Iris pigment epithelial cell (primary cell): ENCODE measurements around the gene NUDT4.
A peak's percentile ranks its signal among the peaks of the same experiment; 100 is the strongest.
"Not testable (repeated sequence)": the region's sequence is repeated elsewhere in the genome, so short reads cannot be mapped to it uniquely, and the experiment has no call there.

Experiments
- DNase-seq: peaks from one replicate; pipeline ENCODE4 v3.0.0-alpha.2; 2011; ENCODE audit warnings: low read depth

NUDT4 gene

DNA sequence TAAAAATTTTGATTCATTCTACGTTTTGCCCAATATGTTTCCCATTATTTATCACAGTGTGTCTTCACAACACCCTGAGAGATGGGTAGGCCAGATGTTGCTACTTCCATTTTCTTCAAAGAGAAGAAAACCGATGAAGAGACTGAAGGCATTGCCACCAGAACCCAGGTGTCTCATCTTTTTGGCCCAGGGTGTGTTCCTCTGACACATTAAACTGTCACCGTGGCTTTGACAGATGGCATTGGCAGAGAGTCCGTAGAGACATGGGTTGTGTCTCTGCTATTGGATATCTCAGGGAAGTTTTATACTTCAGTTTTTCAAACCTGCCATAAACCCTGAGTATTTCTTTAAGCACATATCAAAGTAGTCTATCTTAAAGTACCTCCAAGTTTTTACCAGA is 11.3 kb upstream of the NUDT4 start:
- DNase-seq: no peak

DNA sequence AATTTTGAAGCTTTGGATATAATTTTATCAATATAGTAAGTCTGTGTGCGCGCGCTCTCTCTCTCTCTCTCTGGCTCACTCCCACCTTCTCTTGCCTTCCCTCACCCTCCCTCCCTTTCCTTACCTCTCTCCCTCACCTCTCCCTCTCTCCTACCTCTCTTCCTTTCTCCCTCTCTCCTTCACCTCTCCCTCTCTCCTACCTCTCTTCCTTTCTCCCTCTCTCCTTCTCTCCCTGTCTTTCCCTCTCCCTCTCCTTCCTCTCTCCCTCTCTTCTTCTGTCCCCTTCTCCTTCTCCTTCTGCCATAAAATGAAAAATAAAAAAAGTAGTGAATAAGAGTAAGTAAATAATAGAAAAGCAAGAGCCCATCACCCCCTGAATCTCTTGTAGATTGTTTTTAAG is 9.0 kb upstream of the NUDT4 start:
- no peak for DNase-seq

DNA sequence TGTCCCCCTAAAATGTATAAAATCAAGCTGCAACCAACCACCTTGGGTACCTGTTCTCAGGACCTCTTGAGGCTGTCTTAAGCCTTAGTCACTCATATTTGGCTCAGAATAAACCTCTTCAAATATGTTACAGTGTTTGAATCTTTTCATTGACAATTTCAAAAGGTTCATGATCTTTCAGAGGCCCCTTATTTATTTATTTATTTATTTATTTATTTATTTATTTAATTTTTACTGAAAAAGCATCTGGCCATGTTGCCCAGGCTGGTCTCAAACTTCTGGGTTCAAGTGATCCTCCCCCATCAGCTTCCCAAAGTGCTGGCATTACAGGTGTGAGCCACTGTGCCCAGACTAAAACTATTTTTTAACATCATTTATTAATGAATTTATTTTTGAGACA is 8.2 kb upstream of the NUDT4 start:
- DNase-seq: no peak

DNA sequence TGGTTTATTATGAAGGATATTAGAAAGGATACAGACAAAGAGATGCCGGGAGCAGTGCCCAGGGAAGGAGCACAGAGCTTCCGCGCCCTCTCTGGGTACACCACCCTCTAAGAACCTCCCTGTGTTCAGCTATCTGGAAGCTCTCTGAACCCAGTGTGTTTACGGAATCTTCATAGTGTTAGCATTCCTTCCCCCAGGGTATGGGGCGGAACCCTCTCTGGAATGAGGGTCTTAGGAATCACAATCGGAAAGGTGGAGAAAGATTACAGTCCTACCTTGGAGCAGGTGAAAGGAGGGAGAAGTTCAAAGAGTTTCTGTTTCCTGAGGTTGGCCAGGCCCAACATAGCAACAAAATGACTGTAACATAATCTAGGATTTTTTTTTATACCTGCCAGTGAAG is 6.8 kb upstream of the NUDT4 start:
- DNase-seq: no peak

DNA sequence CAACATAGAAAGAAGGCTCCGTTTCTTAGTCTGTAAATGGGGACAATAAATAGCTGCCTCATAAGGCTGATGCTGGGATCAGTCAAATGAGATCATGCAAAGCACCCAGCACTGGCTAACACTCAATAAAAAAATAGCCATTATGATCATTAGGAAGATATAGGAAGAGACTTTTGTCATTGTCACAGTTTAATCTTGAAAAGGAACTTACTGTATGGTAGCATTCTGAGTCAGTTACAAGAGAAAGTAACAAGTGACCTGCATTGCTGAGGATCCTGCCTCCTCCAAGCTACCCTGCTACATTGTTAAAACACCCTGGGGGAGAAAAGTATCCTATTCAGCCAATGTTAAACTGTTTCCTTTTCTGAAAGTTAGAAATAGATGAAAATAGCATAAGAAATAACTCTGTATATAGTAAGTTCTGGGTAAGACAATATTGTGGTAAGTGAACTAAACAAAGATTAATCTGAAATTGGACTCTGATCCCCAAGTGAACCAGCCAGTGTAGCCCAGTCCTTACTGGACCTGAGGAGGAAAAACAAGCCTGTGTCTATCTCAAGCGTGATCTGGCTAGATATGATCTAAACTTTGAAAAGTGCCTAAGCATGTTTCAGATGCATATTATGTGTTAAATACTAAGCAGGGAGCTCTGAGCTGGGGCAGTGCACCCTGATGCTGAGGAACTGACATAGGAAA is 3.6 kb upstream of the NUDT4 start:
- no peak for DNase-seq

DNA sequence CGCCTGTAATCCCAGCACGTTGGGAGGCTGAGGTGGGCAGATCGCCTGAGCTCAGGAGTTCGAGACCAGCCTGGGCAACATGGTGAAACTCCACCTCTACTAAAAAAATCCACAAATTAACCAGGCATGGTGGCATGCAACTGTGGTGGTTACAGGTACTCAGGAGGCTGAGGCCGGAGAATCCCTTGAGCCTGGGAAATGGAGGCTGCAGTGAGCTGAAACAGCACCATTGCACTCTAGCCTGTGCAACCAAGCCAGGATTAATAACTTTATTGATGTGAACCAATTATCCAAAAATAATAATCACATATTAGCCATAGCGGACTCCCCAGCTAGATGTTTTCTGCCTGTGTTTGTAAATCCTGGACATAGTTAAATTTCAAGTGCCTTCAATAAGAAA is 1.8 kb upstream of the NUDT4 start:
- DNase-seq: no peak

DNA sequence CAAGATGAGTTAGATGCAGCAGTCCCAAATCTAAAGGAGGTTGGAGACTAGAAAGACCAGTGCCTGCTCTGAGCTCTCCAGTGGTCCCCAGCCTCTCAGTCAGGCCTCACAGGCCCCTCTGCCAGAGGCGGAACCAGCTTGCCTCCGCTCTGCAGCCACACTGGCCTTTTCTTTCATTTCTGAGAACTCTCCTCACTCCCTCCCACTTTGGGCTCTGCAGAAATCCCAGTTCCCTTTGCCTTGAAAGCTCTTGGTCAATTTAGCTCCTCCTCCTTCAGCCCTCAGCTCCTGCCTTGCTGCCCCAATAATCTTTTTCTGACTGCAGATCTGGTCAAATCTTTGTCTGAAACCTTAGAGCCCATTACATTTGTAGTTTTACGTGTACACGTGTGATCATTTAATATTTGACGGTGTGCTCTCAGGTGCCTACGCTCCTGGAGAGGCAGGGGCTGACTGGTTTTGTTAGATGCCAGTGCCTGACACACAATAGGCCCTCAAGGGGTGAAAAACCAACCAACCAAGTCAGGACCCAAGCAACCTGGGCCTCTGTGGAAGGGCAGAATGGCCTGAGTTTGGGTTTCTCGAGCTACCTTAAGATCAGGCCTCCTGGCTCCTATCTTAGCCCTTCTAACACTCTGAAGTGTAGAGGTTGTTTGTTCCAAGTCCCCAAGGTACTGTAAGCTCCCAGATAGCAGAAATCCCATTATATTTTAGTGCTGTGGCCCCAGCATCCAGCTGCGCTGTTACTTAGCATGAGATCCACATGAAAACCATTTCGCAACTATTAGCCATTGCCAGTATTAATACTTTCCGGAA is 1.1 kb upstream of the NUDT4 start:
- DNase-seq: peak; percentile 27

DNA sequence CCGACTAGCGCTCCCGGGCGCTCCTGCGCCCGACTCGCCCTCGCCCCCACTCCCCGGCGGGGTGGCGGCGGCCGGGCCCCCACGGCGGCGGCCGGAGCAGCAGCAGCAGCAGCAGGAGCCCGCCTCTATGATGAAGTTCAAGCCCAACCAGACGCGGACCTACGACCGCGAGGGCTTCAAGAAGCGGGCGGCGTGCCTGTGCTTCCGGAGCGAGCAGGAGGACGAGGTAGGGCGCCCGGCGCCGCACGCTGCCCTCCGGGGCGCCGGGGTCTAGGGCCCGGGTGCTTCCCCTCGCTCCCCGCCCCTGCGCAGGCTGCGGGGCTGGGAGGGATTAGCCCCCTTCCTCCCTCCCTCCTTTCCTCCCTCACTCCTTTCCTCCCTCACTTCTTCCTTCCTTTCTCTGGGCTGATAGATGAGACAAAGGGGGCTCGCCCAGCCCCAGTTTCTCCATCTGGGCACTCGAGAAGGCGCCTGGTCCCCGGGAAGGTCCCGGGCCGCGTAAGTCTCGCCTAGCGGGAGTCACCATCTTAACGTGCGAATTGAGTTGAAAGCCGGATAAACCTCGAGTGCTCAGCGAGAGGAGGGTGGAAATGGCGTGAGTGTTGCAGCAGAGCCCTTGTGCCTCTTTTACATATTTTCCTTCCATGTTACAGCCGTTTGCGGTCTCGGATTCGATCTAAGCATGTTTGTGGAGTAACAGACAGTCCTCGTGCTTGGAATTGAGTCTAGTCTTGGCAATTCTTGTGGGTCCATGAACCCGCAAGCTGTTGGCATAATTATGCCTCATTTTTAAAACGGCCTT is 672 bp downstream of the NUDT4 start:
- DNase-seq: peak; percentile 72

DNA sequence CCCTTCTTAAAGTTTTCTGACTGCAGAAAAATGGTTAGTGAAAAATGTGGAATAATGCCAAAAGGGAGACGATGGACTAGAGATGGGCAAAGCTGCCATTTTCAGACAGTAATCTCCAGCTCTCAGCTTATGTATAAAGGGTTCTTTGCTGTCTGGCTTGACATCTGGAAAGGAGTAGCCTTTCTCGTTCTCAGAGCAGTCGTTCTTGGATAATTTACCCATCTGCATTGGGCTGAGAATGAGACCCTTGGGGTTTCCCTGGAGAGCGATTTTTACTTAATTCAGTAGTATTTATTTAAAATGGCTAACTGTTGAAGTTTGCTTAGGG is 1.2 kb downstream of the NUDT4 start:
- no peak for DNase-seq

DNA sequence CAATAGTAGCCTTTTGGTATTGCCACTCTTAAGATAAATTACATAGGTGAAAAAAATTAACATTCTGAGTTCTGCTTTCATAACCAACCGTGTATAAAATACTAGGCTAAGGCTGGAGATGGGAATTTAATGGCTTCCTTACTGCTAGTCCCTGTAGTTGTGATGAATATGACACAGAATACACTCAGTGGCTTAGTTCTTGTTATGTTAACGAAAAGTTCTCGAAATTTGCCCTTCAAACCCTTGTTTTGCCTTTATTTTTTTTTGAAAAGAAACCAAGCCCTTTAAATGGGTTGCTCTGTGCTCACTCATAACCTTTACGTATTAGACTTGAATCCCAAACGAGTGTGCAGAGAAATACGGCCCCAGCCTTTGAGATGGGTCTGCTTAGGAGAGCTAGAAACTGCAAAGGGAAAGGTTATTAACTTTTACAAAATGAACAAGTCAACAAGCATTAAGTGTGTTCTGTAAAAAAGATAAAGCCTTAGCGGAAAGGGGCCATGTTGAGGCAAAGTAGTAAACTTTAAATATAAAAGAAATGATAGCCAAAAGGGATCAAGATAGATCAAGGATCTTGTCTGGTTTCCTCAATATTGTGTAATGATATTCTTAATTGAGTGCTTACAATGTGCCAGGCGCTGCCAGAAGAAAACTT is 1.7 kb downstream of the NUDT4 start:
- no peak for DNase-seq

DNA sequence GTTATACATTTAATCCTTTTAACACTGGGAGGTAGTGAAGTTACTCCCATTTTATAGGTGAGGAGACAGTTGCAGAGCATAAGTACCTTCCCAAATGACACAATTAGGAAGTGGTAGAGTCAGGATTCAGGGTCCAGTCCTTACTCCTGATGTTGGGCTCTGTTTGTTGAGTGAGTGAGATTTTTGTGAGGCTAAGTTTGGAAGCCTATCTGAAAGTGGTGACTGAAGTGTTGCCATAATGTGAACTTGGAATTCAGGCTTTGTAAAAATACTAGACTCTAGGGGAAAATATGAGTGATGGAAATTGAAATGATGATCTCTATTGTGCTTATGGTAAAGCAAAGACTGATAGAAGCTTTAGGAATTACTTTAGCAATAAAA is 2.2 kb downstream of the NUDT4 start:
- DNase-seq: no peak

DNA sequence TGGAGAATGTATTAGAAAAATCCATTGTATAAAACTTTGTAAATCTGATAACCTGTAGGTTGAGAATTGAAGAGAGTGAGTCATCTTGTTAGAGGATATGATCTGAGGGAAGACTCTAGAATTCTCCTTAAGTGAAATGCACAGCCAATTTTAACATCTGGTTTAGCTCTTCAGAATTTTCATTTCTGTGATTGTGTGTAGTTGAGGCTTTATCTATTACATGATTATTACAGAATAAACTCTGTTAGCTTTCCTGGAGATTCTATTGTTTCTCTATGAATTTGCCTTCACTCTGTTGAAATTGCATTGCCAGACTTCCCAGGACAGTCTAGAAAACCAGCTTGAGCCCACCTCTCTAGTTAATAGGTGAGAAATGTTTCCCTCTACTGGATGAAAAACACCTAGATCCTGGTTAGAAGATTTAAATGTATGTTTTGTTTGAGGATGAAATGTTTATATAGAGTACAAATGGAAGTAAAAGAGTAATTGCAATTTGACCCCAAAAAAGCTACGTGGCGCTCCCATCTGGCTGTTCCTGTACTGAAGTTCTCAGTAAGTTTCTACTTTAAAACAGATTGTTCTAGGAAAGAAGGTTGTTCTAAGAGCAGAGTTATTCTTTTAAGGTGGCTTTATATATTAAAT is 2.9 kb downstream of the NUDT4 start:
- DNase-seq: peak; percentile 50

DNA sequence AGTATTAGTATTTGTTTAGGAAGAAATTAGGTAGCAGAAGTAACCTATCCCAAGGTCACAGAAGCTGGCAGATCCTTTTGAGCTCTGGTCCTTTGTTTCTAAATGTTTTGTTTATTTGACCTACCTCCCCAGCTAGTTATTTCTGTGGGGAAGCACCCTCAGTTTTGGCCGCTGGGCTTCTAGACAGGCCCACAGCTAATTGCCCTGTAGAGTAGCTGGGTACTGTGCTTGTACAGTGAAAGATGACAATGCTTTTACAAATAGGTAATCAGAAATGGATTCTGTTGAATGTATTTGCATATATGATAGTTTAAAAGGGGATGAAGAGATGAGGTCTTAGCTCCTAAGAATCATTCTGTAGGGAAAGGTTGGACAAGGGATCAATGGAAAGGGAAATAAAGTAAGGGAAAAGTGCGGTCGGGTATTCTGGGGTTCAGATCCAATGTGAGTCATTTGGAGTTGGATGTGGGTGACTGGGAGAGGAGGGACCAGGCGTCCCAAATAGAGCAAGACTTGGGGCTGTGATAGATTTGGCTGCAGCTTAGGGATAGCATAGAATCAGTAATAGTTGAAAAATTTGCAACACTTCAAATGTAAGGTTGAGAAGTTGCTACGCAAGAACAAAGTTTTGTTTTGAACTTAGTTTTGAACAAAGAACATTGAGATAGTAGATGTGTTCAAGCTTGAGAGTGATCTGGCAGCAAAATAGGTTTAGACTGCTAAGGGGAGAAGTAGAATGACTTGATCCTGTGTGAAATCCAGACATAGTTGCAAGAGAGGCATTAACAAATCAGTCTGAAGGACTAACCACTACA is 3.6 kb downstream of the NUDT4 start:
- DNase-seq: peak; percentile 68

DNA sequence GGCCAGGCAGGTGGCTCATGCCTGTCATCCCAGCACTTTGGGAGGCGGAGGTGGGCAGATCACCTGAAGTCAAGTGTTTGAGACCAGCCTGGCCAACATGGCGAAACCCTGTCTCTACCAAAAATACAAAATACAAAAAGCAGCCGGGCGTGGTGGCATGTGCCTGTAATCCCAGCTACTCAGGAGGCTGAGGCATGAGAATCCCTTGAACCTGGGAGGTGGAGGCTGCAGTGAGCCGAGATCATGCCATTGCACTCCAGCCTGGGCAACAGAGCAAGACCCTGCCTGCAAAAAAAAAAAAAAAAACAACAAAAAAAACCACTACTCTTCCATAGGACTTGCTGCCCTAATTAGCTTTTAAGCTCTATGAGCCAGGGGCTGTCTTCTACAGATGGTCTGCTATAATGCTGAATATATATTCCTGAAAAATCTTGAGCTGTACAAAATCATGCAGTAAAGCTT is 4.3 kb downstream of the NUDT4 start:
- not testable (repeated sequence) for DNase-seq

DNA sequence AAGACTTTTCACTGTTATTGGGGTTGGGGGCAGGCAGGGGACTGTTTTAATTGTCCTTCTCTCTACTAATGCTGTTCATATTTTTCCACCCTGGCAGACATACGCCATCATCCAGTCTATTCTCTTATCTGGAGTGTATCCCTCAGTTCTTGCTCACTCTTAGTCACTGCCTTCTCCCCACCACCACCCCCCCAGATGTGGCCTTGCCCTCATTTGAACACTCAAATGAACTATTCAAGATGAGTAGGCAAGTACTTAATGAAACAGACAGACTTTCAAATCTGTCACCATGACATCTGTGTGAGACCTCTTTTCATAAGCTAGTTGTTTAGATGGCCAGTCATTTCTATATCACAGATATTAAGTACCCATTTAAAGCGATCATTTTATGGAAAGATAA is 10.1 kb downstream of the NUDT4 start:
- peak; percentile 77 for DNase-seq

DNA sequence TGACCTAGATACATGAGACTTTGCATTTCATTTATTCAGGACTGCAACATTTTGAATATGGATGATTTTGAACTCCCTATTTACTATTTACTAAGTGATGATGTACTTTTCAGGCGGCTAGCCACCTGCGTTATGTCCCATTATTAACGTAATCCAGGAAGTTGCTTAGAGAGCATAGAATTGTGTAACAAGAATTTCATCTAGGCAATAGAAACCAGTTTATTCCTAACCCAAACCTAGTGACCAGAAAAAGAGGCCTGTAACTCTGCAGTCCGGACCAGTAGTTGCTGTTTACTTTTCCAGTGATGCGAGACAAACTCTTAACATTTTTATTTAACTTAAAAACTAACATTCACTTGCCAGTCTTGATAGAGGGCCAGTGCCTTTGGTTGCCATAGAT is 12.3 kb downstream of the NUDT4 start:
- DNase-seq: no peak

DNA sequence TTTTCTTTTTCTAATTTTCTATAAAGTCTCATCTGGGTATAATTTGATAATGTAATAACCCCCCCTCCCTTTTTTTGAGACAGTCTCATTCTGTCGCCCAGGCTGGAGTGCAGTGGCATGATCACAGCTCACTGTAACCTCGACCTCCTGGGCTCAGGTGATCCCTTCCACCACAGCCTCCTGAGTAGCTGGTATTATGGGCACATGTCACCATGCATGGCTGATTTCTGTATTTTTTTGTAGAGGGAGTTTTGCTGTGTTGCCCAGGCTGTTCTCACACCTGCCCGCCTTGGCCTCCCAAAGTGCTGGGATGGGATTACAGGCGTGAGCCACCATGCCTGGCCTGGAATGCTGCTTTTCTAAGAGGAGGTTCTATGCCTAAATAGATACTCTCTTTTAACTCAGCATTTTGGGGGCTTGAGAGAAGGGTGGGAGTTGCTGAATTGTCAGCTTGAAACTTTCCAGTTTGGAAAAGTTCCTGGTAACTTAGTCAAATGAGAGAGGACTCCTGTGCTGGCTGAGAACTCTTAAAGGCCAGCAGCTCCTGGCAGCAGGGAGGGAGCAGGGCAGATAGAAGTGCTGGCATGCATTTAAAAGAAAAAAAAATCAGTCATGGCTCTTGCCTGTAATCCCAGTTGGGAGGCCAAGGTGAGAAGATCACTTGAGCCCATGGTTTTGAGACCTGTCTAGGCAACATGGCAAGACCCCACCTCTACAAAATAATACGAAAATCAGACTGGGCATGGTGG is 13.0 kb downstream of the NUDT4 start:
- no peak for DNase-seq

DNA sequence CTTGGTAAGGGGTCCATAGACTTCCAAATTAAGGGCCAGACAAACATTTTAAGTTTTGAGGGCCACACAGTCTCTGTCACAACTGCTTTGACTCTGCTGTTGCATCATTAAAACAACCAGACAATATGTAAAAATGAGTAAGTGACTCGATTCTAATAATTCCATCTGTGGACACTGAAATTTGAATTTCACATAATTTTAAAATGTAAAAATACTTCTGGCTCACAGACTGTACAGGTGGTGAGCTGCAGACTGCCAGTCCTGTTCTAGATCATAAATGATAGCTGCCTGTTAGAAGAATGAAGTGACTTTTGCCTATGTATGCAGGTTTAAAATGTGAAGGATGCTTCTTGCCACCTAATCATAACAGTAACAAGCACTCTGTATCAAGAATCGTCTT is 15.7 kb downstream of the NUDT4 start:
- DNase-seq: no peak

DNA sequence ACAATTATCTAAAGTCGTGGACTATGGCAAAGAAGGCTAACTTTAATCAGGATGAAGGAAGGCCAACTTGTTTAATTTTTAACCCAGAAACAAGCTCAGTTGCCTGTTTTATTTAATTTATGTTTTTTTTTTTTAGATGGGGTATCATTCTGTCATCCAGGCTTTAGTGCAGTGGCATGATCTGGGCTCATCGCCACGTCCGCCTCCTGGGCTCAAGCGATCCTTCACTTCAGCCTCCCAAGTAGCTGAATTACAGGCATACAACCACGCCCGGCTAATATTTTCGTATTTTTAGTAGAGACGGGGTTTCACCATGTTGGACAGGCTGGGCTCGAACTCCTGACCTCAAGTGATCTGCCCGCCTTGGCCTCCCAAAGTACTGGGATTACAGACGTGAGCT is 19.7 kb downstream of the NUDT4 start:
- DNase-seq: no peak

DNA sequence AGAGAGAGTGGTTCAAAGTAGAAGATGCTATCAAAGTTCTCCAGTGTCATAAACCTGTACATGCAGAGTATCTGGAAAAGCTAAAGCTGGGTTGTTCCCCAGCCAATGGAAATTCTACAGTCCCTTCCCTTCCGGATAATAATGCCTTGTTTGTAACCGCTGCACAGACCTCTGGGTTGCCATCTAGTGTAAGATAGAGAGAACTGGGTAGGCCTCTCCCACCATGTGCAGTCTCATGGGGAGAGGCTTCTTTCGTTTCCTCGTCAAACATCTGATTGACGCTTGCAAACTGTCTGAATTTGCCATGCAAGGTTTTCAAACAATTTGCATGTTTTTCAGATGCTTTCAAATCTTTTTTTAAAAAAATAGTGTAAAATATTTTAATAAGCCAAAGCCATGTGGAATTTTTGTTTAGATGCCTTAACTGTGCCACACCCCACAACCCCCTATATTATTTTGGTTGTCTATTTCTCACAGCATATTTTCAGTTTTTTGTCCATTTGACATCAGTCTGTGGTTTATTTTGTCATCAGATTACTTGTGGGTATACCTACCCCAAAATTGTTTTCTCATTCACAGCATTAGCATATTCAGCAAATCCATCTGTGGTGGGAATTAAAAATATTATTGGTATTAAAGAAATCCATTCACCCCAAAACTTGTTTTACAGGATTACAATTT is 21.6 kb downstream of the NUDT4 start:
- not testable (repeated sequence) for DNase-seq
